ENCODE results near the gene PI3.
"Not testable (repeated sequence)": the region's sequence is repeated elsewhere in the genome, so short reads cannot be mapped to it uniquely, and the experiment has no call there.

PI3 gene, protein sequence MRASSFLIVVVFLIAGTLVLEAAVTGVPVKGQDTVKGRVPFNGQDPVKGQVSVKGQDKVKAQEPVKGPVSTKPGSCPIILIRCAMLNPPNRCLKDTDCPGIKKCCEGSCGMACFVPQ

DNA sequence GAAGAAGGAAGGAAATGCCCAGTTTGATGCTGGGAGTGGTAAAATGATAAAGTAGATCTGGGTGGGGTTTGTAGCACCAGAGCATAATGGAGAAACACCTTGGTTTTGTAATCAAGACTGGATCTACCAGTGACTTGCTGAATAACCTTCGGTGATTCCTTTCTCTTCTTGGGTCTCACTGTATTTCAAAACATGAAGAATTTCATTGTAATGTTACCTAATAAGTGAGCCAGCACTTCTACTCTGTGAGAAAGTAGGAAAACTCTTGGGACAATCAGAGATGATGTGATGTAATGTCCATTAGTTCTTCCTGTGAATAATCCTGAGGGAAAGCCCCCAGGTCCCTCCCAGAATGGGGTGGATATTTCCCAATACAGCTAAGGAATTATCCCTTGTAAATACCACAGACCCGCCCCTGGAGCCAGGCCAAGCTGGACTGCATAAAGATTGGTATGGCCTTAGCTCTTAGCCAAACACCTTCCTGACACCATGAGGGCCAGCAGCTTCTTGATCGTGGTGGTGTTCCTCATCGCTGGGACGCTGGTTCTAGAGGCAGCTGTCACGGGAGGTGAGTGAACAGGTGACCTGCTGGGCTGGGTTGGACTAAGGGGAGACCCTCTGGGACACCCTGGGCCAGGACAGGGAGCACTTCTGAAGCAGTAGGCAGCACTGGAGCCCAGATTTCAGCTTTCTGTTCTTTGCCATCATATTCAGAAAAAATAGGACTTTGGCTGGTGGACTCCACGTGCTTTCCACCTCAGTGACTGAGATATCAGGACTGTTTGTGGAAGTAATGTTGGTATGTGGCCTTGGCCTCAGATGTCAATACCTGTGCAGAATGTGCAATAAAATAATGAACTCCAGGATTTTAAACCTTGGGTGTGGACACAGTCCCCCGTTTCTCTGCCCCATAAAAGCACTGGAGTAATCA, at the start of gene PI3:
PI3 (plus strand) TSS at position 469 of the 931 bp plus-strand sequence; CDS start at position 490, 21 bp downstream.
- no peak for DNase-seq

DNA sequence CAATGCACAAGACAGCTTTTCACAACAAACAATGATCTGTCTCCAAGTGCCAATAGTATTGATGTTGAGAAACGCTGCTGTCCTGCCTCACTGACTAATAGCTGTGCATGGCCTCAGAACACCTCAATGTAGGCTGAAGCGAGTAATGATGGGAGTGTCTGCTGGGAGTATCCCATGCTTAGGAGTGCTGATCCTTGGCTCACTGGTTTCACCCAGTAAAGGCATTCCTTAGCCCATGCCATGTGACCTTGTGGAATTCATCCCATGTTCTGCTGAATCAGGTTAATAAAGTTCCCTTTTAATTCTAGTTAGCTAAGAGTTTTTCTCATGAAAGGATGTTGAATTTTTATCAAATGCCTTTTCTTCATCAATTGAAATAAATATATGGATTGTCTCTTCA, 46.6 kb upstream of the PI3 start:
- DNase-seq, result no peak

DNA sequence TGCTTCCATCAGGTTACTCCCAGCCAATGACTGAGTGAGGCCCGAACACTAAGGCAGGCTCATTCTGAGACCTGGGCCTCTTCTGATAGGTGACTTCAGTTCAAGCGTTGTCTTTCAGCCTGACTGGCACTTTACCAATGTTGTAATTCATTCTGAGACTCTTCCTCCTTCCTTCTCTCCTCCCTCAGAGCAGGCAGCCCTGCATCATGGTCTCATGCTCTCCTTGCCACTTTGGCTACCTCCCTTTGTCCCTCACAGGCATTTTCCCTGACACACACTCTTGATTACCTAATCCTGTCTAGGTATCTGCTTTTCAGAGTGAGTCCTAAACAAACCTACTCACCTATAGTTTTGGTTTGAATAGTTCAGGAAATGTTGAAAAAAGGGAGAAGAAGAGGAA, 37.8 kb upstream of the PI3 start:
- no peak for DNase-seq

DNA sequence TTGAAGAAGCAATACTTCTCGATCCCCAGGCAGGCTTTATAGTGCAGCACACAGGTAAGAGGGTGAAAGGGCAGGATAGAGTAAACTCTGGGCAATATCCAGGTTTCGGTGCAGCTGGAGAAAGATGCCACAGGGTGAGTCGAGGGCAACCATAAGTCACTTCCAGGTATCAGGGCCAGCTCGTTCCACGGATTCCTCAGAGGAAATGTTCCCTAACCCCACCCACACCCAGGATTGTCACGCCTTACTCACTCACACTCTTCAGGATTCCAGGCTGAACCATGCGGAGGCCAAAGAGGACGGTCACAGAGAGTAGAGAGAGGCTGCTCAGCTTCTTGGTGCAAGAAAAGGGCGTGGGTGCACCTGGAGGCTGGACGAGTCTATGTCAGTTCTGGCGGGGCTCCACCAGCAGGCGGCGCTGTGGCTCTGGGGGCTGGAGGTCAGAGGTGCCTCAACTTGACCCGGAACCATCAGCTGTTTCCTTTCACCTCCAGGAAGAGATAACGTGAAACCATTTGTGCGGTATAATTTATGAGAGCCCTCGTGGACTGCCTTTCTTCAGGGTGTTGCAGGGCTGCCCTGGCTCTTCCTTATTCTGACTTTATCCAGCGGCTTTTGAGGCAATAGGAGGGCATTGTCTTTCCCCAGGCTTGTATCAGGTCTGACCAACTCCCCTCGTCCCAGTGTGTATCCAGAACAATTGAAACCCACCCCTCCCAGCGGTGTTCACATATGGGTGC, 36.0 kb upstream of the PI3 start:
- peak; percentile 41 for DNase-seq

DNA sequence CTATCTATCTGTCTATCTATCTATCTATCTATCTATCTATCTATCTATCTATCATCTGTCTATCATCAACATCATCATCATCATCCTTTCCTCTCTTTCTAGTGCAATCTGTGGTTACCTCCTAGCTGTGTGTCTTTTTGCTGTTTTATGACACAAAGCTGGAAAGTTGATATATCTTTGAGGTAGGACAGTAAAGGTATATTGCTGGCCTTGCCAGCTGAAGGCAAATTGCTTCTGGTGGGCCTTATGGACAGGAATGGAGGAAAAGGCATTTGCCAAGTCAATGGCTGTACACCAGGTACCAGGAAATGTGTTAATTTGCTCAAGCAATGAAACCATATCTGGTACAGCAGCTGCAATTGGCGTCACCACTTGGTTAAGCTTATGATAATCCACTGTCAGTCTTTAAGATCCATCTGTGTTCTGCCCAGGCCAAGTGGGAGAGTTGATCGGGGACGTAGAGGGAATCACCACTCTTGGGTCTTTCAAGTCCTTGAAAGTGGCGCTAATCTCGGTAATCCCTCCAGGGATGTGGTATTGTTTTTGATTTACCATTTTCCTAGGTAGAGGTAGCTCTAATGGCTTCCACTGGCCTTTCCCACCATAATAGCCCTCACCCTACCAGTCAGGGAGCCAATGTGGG, 34.8 kb upstream of the PI3 start:
- DNase-seq, result not testable (repeated sequence)

DNA sequence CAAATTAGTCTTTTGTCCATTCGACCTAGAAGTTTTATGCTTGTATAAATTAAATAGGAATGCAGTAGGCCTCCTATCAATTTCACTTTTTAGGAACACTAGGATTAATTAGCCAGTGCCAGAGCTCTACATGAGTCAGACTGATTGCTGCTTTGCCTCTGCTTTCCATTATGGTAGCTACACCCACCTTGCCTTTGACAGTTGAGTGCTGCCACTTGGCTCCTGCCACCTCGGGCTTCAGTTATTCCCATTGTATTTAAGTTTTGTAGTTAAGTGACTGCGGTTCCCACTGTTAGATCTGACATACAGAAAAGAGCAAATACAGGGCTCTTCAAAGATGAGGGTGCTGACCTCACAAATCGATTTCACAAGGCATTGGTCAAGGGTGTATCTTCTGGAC, 33.9 kb upstream of the PI3 start:
- no peak for DNase-seq

DNA sequence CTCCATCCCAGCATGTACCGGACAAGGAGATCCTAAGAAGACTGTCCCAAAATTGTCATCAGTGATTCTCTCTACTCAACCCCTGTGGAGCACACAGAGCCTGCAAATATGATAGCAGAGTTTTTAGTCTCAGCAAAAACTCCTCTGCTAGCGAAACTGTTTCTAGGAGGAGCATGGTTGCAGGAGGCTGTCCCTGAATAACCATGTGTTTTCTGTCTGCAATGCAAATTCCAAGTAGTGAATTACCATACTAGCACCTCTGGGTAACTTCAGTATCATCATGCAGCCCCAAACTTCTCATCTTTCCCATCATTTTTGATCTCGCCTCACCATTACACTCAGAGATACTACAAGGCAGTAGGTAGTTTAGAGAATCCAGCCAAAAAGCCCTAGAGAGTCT, 25.6 kb upstream of the PI3 start:
- DNase-seq, result no peak

DNA sequence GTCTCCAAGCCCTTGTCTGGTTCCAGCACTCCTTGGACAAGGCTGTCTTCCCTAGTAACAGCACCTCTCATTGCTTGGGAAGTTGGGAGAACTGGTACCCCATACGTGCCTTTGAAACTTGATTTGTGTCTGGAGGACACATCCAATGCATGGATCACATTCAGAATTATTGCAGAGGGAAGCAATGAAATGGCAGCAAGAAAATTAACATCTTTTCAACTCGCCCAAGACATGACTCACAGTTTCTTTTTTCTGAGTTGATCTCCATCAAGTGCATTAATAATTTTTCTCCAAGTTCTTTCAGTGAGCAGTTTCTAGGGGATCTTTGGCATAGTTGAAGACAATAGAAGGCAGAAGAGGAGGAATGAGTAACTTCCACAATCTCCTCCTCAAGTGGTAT, 22.3 kb upstream of the PI3 start:
- no peak for DNase-seq

DNA sequence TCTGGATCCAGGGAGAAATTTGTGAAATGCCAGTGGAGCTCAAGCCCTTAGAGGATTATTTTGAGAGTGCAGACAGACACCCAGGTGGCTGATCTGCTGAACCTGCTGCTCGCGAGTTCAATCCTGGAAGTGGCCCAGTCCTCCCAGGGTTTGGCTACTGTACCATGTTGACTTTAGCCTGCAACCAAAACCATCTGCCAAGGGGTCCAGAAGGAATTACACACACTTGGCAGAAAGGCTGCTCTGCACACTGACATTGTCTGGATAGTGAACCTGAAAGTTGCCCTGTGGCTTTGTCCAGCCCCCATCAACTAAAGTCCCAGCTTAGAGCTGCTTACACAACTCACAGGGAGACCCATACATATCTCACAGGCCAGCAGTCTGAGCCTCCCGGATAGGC, 21.6 kb upstream of the PI3 start:
- DNase-seq, result no peak

DNA sequence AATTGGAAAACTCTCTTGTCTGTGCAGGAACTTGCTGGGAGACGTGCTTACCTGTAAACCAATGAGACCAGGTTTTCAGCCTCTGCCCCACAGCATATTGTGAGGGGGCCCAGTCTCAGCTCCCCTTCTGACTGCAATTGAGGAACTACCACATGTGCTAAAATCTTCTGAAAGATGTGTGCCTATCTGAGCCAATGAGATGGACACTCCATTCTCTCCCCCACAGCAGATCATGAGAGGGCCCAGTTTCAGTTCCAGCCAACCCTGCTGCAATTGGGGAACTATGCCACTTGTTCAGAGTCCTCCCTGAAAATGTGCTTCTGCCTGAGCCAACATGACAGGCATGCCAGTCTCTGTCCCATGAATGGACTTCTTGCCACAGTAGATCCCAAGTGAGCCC, 20.9 kb upstream of the PI3 start:
- DNase-seq, result no peak

DNA sequence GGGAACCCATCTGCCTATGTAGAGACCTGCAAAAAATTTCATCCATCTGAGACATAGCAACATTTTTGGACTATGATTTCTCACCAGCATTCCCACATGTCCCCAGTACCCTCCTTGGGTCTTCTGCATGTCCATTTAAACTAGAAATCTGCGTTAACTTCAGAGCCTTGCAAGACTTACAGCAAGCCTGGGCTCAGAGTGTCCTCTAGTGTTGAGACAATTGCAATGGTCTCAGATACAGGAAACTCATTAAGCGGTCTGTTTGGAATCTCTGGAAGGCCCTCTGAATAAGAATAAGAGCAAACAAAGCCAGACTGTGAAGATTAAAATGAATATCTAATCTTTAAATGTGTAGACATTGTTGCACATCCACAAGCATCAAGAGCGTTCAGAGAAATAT, 20.5 kb upstream of the PI3 start:
- peak; percentile 1 for DNase-seq

DNA sequence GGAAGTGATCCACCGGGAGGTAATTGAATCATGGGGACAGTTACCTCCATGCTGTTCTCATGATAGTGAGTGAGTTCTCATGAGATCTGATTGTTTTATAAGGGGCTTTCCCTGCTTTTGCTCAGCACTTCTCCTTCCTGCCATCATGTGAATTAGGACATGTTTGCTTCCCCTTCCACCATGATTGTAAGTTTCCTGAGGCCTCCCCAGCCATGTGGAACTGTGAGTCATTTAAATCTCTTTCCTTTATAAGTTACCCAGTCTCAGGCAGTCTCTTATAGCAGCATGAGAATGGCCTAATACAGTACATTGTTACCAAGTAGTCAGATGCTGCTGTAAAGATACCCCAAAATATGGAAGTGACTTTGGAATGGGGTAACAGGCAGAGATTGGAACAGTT, 19.9 kb upstream of the PI3 start:
- not testable (repeated sequence) for DNase-seq

DNA sequence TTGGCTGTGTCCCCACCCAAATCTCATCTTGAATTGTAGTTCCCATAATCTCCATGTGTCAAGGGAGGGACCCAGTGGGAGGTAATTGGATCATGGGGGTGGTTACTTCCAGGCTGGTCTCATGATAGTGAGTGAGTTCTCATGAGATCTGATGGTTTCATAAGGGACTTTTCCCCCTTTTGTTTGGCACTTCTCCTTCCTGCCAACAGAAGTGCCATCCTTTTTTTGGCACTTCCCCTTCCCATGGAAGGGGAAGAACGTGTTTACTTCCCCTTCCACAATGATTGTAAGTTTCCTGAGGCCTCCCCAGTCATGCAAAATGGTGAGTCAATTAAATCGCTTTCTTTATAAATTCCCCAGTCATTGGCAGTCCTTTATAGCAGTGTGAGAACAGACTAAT, 18.0 kb upstream of the PI3 start:
- DNase-seq, result no peak

DNA sequence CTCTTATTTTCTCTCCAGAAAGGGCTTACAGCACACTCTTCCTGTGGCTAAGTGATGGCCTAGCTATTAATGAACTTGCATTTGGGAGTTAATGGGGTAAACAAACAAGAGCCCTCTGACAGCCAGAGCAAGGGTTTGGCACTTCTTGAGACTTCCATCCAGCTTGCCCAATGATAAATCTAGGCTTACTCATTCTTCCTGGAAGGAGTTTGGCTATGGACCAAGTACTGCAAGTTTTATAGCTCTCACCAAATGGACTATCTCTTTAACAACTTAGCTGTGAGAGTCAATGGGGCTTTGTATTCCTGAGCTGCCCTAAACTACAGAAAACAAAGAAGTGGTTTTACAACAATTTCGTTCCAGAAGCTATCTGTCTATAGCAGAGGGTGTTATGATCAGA, 16.7 kb upstream of the PI3 start:
- no peak for DNase-seq

DNA sequence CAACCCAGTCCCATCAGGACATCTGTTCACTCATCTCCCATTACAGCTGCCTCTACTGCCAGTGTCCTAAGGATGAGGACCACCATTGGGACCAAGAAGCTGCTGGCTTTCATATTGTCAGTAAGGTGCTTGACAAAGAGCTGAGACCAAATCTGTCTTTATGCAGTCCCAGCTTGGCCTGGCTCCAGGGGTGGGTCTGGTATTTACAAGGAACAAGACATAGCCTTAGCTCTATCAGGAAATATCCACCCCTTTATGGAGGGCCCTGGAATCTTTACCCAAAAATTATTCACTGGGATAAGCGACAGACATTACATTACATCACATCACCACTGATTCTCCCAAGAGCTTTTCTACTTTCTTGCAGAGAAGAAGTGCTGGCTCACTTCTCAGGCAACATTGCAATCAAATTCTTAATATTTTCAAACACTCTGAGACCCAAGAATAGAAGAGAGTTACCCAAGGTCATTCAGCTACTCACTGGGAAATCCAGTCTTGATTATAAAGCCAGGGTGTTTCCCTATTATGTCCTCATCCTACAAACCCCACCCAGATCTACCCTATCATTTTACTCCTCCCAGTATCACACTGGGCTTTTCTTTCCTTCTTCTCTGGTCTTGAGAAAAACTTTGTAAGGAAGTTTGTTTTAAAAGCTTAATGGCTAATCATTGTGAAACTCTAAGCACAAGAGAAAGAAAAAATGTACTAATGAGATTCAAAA, 11.5 kb upstream of the PI3 start:
- DNase-seq, result no peak

DNA sequence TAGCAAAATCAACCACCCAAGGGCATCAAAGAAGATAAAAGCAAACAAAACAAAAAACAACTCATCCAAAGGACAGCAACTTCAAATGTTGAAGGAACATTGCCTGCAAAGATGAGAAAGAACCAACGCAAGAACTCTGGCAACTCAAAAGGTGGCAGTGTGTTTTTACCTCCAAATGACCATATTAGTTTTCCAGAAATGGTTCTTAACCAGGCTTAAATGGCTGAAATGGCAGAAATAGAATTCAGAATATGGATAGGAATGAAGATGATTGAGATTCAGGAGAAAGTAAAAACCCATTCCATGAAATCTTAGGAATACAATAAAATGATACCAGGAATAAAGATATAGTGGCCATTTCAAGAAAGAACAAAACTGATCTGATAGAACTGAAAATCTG, 9.8 kb upstream of the PI3 start:
- no peak for DNase-seq

DNA sequence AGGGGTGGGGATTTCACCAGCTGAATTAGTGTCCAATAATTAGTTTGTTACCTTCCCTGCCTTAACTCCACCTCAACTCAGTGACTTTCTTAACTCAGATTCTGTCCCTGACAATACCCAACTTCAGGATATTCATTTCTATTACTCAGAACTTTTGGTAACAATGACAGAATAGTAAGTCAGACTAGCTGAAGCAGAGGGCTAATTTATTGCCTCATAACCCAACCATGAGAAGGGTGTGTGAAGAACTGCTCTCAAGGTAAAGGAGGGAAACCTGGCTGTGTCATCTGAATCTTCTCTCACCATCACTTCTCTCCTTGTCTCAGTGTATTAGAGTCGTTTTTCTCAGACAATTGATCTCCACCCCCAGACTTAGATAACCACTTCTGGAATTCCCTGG, 1.2 kb upstream of the PI3 start:
- no peak for DNase-seq

DNA sequence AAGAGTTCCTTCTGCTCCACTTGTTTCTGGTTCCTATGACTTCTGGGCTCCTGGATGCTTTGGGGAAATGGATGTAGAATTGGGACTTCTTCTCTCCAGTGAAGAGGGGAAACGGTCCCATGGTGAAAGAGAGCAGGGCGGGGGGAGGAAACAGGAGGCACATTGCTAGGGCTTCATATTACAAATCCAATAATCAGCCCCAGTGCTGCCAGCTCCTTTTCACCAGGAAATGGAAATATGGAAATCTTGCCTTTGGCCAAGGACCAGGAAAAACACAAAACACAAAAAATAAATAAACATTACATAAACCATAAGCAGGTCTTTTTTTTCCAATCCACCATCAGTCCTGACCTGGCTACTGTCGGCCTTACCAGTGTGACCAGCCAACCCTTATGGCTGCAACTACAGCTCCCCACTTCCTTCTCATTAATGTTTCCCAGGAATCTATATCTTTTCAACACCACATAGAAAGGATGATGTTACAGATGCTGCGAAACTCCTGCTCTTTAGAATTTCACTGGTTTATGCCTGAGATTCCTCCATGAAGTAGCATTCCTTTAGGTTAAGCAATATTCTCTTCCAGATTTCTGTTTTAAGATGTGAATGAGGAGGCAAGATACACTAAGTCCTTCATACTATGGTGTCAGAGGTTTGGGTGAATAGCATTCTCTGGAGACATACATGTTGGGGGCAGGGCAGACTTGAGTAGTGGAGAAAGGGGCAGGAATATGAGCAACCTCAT, 2.0 kb downstream of the PI3 start:
- DNase-seq, result no peak

DNA sequence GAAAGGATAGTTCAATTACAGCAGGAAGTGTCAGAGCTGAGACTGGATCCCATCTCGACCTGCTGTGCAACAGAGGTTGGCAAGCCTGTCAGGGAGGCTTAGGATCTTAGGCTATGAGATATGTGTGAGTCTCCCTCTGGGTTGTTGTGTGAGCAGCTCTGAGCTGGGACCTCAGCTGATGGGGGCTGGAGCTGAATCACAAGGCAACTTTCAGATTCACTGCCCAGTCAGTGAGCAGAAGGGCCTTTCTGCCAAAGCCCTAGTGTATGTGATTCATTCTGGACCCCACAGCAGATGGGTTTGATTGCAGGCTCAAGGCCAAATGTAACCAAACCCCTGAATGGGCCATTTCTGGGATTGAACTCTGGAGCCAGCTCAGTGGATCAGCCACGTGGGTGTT, 4.5 kb downstream of the PI3 start:
- DNase-seq, result no peak

DNA sequence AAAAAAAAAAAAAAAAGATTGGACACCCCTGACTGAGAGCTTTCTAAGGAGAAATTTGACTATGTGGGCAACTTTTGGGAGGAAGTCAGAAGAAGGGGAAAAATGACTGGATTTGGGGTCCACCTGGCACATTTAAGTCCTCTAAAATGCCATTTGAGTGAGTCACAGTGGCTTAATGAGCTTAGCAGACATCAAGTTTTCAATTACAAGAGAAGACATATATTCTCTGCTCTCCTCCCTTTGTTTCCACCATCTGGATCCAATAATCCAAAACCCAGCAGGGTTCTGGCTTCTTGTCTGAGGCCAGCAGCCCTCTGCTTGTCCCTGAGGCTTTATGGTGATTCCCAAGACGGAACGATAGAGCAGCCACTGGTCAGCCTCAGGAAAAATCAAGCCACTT, 6.9 kb downstream of the PI3 start:
- peak; percentile 61 for DNase-seq

DNA sequence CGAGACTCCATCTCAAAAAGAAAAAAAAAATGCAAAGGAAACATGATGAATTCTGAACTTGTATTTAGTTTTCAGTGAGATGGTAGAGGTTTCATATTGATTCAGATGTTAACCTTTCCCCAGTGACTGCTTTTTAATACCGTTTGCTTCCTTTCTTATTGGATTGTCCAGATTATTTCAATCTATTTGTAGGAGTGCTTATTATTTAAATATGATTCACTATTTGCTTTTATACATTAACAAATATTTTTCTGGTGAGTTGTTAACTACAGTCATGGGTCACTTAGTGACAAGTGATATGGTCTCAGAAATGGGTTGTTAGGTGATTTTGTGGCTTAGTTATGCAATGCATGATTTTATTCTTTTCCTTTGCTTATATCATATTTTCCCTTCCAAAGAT, 8.4 kb downstream of the PI3 start:
- no peak for DNase-seq

DNA sequence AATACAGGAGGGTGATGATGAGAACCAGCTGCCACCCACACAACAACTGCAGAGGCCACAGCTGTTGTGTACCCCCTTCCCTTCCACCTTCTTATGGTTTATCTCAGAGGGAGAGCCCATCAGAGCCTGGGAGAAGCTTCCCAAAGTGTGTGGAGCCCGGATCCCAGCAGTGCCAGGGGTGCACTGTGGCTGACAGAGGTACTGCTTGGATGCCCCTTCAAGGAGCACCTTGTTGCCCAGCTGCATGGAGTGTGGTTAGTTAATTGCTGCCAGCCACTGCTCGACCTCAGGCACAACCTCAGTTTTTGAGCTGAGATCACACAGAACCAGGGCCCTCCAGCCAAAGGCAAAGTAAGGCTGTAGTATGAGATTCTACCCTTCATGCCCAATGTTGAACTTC, 13.0 kb downstream of the PI3 start:
- no peak for DNase-seq

All from NCI-H69 (cell line).